ENCODE results near the gene CD82.
A peak's percentile ranks its signal among the peaks of the same experiment; 100 is the strongest.
"Not testable (repeated sequence)": the region's sequence is repeated elsewhere in the genome, so short reads cannot be mapped to it uniquely, and the experiment has no call there.

CD82 gene

DNA sequence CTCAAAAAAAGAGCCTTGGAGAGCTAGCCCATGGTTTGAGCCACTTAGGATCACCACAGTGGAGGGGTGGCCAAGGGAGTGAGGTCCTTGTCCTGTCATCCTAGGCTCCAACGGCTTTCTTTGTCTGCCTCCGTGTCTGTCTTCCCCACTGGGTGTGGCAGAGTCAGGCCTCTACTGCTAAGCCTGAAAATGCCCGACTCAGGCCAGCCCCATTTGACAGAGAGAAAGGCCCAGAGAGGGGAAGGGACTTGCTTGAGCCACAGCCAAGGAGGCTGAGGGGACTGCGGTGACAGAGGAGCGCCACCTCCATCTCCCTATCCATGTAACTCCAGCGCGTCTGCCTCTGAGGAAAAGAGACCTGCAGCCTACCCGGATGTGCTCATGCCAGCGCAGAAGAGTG is 27.8 kb upstream of the CD82 start:
- no peak for DNase-seq (ENCODE audit: low read depth, low spot score)
- Histone ChIP-seq H3K36me3 (ENCODE audit: insufficient read depth, low read length) (no peaks in the 10 kb centered on the region), H3K9me3 (ENCODE audit: low read depth, low read length) (no peaks in the 10 kb centered on the region), H3K27ac (no peak overlapping the region), H3K9ac (ENCODE audit: insufficient read length) (no peak overlapping the region), H3K4me3 (peak overlapping the region; percentile 59; the same call in 1 of the 2 replicates)
- TF ChIP-seq POLR2AphosphoS5 (IDR thresholded peaks at IDR 0.05; ENCODE audit: borderline replicate concordance, low read depth, low read length), result no peak
- no peak for TF ChIP-seq FOXP2 (optimal IDR thresholded peaks at IDR 0.05; ENCODE audit: control extremely low read depth, extremely low read length, insufficient read depth)
- TF ChIP-seq EZH2 (IDR thresholded peaks at IDR 0.05), result no peak

DNA sequence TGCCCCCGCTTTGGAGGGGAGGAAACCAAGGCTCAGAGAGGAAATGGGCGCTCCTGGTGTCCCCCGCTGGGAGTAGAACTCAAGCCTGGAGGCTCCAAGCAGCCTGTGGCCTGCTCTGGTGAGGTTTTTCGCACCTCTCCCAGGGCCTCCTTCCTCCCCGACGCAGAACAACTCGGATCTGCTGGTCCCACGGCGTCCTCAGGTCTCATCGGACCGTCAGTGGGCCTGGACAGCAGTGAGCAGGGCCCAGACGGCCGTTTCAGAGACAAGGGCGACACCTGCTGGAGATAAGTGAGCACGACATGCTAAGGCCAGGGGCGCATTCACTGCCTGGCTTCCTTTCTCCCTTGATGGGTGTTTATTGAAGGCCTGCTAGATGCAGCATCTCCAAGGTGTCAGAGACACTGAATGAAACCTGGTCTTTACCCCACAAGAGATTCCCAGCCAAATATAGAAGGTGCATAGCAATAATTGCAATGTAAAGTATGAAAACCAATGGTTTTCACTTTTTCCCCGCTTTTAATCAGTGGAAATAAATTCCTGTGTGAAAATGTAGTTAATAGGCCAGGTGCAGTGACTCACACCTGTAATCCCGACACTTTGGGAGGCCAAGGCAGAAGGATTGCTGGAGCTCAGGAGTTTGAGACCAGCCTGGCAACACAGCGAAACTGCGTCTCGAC is 26.9 kb upstream of the CD82 start:
- DNase-seq (ENCODE audit: low read depth, low spot score), result no peak

DNA sequence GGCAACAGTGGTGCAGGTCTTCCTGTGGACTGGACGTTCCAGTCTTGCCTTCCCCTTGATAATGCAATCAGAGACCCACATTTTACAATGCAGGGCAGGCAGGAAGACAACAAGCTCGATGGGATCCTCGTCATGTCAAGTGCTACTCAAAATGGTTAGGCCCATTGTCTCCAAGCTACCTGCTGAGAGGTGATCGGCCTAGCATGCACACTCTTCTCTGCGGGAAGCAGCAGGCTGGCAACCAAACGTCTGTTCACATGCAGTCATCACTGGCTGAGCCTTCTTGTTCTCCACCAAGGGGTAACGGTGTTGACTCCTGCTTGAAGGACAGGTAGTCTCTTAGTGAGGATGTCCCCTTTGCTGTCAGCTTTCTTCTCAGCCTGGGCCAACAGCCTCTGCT is 25.5 kb upstream of the CD82 start:
- H3K9me3 ChIP-seq (ENCODE audit: low read depth, low read length), result no peaks in the 10 kb centered on the region
- no peak overlapping the region for H3K27ac ChIP-seq
- TF ChIP-seq POLR2AphosphoS5 (IDR thresholded peaks at IDR 0.05; ENCODE audit: borderline replicate concordance, low read depth, low read length) (no peak), FOXP2 (optimal IDR thresholded peaks at IDR 0.05; ENCODE audit: control extremely low read depth, extremely low read length, insufficient read depth) (no peak), EZH2 (IDR thresholded peaks at IDR 0.05) (no peak)
- DNase-seq (ENCODE audit: low read depth, low spot score), result no peak
- no peaks in the 10 kb centered on the region for H3K36me3 ChIP-seq (ENCODE audit: insufficient read depth, low read length)
- H3K4me3 ChIP-seq, result no peak overlapping the region
- no peak overlapping the region for H3K9ac ChIP-seq (ENCODE audit: insufficient read length)

More for the DNA sequence above, 26.9 kb upstream of the CD82 start:
- H3K27ac ChIP-seq, result no peak overlapping the region
- H3K36me3 ChIP-seq (ENCODE audit: insufficient read depth, low read length), result no peaks in the 10 kb centered on the region
- H3K9ac ChIP-seq (ENCODE audit: insufficient read length), result peak overlapping the region; percentile 42
- H3K9me3 ChIP-seq (ENCODE audit: low read depth, low read length), result no peaks in the 10 kb centered on the region
- H3K4me3 ChIP-seq, result peak overlapping the region; percentile 59
- TF ChIP-seq EZH2 (IDR thresholded peaks at IDR 0.05), result no peak
- no peak for TF ChIP-seq POLR2AphosphoS5 (IDR thresholded peaks at IDR 0.05; ENCODE audit: borderline replicate concordance, low read depth, low read length)
- no peak for TF ChIP-seq FOXP2 (optimal IDR thresholded peaks at IDR 0.05; ENCODE audit: control extremely low read depth, extremely low read length, insufficient read depth)

DNA sequence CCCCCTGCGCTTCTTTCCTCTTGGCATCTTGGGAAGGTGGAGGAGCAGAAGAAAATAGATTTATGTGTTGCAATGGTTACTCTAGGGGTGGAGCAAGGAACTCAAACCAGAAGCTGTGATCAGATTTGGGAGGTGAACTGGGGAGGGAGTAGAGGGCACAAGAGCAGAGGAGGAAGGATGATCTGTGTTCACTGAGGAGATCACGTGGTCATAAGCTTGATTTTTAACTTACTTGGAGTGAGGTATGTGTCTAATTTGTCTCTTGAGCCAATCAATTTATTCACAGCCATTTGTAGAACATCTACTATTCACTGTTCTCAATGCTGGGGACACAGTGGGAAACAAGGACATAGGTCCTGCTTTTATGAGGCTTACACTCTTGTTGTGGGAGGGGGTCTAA is 24.8 kb upstream of the CD82 start:
- H3K27ac ChIP-seq, result no peak overlapping the region
- no peak for DNase-seq (ENCODE audit: low read depth, low spot score)
- H3K4me3 ChIP-seq, result no peak overlapping the region
- TF ChIP-seq POLR2AphosphoS5 (IDR thresholded peaks at IDR 0.05; ENCODE audit: borderline replicate concordance, low read depth, low read length) (no peak), EZH2 (IDR thresholded peaks at IDR 0.05) (no peak), FOXP2 (optimal IDR thresholded peaks at IDR 0.05; ENCODE audit: control extremely low read depth, extremely low read length, insufficient read depth) (no peak)
- H3K9me3 ChIP-seq (ENCODE audit: low read depth, low read length), result no peaks in the 10 kb centered on the region
- H3K36me3 ChIP-seq (ENCODE audit: insufficient read depth, low read length), result no peaks in the 10 kb centered on the region
- no peak overlapping the region for H3K9ac ChIP-seq (ENCODE audit: insufficient read length)

DNA sequence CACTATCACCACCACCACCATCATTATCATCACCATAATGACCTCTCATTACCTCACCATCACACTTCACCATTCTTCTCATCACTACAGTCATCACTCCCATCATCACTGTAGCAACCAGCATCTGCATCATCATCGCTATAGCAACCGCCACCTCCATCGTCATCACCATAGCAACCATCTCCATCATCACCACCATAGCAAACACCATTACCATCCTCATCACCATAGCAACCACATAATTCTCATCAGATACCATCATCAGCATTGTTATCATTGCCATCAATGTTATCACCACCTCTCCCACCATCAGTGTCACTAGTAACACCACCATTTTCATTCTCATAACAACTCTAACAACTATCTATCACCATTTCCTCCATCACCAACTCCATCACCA is 23.1 kb upstream of the CD82 start:
- Histone ChIP-seq H3K36me3 (ENCODE audit: insufficient read depth, low read length) (no peaks in the 10 kb centered on the region), H3K9ac (ENCODE audit: insufficient read length) (no peak overlapping the region), H3K4me3 (no peak overlapping the region), H3K27ac (no peak overlapping the region), H3K9me3 (ENCODE audit: low read depth, low read length) (no peaks in the 10 kb centered on the region)
- DNase-seq (ENCODE audit: low read depth, low spot score), result no peak
- TF ChIP-seq FOXP2 (optimal IDR thresholded peaks at IDR 0.05; ENCODE audit: control extremely low read depth, extremely low read length, insufficient read depth) (no peak), POLR2AphosphoS5 (IDR thresholded peaks at IDR 0.05; ENCODE audit: borderline replicate concordance, low read depth, low read length) (no peak), EZH2 (IDR thresholded peaks at IDR 0.05) (no peak)

DNA sequence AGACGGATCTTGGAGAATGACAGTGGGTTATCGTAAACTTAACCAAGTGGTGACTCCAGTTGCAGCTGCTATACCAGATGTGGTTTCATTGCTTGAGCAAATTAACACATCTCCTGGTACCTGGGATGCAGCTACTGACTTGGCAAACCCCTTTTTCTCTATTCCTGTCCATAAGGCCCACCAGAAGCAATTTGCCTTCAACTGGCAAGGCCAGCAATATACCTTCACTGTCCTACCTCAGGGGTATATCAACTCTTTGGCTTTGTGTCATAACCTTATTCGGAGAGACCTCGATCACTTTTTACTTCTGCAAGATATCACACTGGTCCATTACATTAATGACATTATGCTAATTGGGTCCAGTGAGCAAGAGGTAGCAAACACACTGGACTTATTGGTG is 18.5 kb upstream of the CD82 start:
- not testable (repeated sequence) for DNase-seq (ENCODE audit: low read depth, low spot score); H3K9ac ChIP-seq (ENCODE audit: insufficient read length); H3K36me3 ChIP-seq (ENCODE audit: insufficient read depth, low read length); H3K4me3 ChIP-seq; H3K9me3 ChIP-seq (ENCODE audit: low read depth, low read length); H3K27ac ChIP-seq

DNA sequence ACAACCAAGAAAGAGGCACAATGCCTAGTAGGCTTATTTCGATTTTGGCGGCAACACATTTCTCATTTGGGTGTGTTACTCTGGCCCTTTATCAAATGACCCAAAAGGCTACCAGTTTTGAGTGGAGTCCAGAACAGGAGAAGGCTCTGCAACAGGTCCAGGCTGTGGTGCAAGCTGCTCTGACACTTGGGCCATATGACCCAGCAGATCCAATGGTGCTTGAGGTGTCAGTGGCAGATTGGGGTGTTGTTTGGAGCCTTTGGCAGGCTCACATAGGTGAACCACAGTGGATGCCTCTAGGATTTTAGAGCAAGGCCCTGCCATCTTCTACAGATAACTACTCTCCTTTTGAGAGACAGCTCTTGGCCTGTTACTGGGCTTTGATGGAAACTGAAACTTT is 17.9 kb upstream of the CD82 start:
- not testable (repeated sequence) for H3K27ac ChIP-seq; DNase-seq (ENCODE audit: low read depth, low spot score); H3K9me3 ChIP-seq (ENCODE audit: low read depth, low read length); H3K4me3 ChIP-seq; H3K9ac ChIP-seq (ENCODE audit: insufficient read length); H3K36me3 ChIP-seq (ENCODE audit: insufficient read depth, low read length)

DNA sequence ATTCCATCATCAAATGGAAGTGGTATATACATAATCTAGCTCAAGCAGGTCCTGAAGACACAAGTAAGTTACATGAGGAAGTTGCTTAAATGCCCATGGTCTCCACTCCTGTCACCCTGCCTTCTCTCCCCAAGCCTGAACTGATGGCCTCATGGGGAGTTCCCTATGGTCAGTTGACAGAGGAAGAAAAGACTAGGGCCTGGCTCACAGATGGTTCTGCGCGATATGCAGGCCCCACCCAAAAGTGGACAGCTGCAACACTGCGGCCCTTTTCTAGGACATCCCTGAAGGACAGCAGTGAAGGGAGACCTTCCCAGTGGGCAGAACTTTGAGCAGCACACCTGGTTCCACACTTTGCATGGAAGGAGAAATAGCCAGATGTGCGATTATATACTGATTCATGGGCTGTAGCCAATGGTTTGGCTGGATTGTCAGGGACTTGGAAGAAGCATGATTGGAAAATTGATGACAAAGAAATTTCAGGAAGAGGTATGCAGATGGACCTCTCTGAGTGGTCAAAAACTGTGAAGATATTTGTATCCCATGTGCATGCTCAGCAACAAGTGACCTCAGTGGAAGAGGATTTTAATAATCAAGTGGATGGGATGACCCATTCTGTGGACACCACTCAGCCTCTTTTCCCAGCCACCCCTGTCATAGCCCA is 17.3 kb upstream of the CD82 start:
- Histone ChIP-seq H3K9me3 (ENCODE audit: low read depth, low read length) (0 out of 2 replicates have a peak, but pooled peaks cover 3% of the 10 kb centered on the region), H3K36me3 (ENCODE audit: insufficient read depth, low read length) (no peaks in the 10 kb centered on the region), H3K4me3 (no peak overlapping the region), H3K9ac (ENCODE audit: insufficient read length) (no peak overlapping the region), H3K27ac (no peak overlapping the region)
- no peak for DNase-seq (ENCODE audit: low read depth, low spot score)
- TF ChIP-seq FOXP2 (optimal IDR thresholded peaks at IDR 0.05; ENCODE audit: control extremely low read depth, extremely low read length, insufficient read depth) (no peak), POLR2AphosphoS5 (IDR thresholded peaks at IDR 0.05; ENCODE audit: borderline replicate concordance, low read depth, low read length) (no peak), EZH2 (IDR thresholded peaks at IDR 0.05) (no peak)

DNA sequence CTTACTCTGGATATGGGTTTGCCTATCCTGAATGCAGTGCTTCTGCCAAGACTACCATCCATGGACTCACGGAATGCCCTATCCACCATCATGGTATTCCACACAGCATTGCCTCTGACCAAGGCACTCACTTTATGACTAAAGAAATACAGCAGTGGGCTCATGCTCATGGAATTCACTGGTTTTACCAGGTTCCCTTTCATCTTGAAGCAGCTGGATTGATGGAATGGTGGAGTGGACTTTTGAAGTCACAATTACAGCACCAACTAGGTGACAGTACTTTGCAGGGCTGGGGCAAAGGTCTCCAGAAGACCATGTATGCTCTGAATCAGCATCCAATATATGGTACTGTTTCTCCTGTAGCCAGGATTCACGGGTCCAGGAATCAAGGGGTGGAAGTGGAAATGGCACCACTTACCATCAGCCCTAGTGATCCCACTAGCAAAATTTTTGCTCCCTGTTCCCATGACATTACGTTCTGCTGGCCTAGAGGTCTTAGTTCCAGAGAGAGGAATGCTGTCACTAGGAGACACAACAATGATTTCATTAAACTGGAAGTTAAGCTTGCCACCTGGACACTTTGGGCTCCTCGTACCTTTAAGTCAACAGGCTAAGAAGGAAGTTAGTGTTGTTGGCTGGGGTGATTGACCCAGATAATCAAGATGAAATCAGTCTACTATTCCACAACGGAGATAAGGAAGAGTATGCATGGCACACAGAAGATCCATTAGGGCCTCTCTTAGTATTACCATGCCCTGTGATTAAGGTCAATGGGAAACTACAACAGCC is 16.3 kb upstream of the CD82 start:
- H3K9me3 ChIP-seq (ENCODE audit: low read depth, low read length); H3K4me3 ChIP-seq; H3K9ac ChIP-seq (ENCODE audit: insufficient read length); H3K27ac ChIP-seq; H3K36me3 ChIP-seq (ENCODE audit: insufficient read depth, low read length); DNase-seq (ENCODE audit: low read depth, low spot score): not testable (repeated sequence)

Measured in SK-N-MC (cell line).